ENCODE measurements around the gene GNAS-AS1. TPM values are rescaled to one million over a fixed set of nuclear protein-coding genes. Genes with fewer than 3 reads are reported as not detected.
A peak's percentile ranks its signal among the peaks of the same experiment; 100 is the strongest.

Gene GNAS-AS1
- 1.0 TPM for polyA plus RNA-seq (ENCODE audit: insufficient read length)
- long read RNA-seq, donor 1, partial matches to known transcripts, result 4,615 of 4,826 reads
- long read RNA-seq, donor 1, other reads (novel, unspliced or antisense), result 211 of 4,826 reads
- long read RNA-seq, donor 2, result 0 reads
- long read RNA-seq, donor 3, partial matches to known transcripts, result 3,213 of 3,317 reads
- long read RNA-seq, donor 3, other reads (novel, unspliced or antisense), result 104 of 3,317 reads
- long read RNA-seq, donor 4, result 0 reads
- long read RNA-seq, donor 5, result 0 reads
- long read RNA-seq, donor 6, result 0 reads
- long read RNA-seq, donor 7, result 0 reads
- long read RNA-seq, donor 8, partial matches to known transcripts, result 1,435 of 1,490 reads
- long read RNA-seq, donor 8, other reads (novel, unspliced or antisense), result 55 of 1,490 reads

- peak; percentile 85 for DNase-seq
Measured at GRCh38 chr20:58850693-58851174, at the start of gene GNAS-AS1. Gene GNAS-AS1, minus strand, starts transcription at chr20:58850902.

- DNase-seq, result no peak
Measured at GRCh38 chr20:58900397-58900796, 49.7 kb upstream of the GNAS-AS1 start.

GRCh38 chr20:58899512-58899911, 48.8 kb upstream of the GNAS-AS1 start:
- no peak for DNase-seq

- DNase-seq, result no peak
Measured at GRCh38 chr20:58898629-58899408, 48.1 kb upstream of the GNAS-AS1 start.

GRCh38 chr20:58897488-58897887, 46.8 kb upstream of the GNAS-AS1 start:
- DNase-seq, result no peak

GRCh38 chr20:58896820-58897219, 46.1 kb upstream of the GNAS-AS1 start:
- no peak for DNase-seq

- no peak for DNase-seq
Measured at GRCh38 chr20:58895448-58896180, 44.9 kb upstream of the GNAS-AS1 start.

- no peak for DNase-seq
Measured at GRCh38 chr20:58894652-58895447, 44.1 kb upstream of the GNAS-AS1 start.

- DNase-seq, result no peak
Measured at GRCh38 chr20:58893355-58894120, 42.8 kb upstream of the GNAS-AS1 start.

GRCh38 chr20:58892932-58893224, 42.2 kb upstream of the GNAS-AS1 start:
- DNase-seq, result no peak

- peak; percentile 74 for DNase-seq
Measured at GRCh38 chr20:58892141-58892931, 41.6 kb upstream of the GNAS-AS1 start.

GRCh38 chr20:58891718-58892140, 41.0 kb upstream of the GNAS-AS1 start:
- no peak for DNase-seq

GRCh38 chr20:58891086-58891717, 40.5 kb upstream of the GNAS-AS1 start:
- peak; percentile 78 for DNase-seq

GRCh38 chr20:58890518-58891085, 39.9 kb upstream of the GNAS-AS1 start:
- peak; percentile 91 for DNase-seq

GRCh38 chr20:58889798-58890517, 39.3 kb upstream of the GNAS-AS1 start:
- no peak for DNase-seq

- no peak for DNase-seq
Measured at GRCh38 chr20:58889334-58889760, 38.6 kb upstream of the GNAS-AS1 start.

- peak; percentile 71 for DNase-seq
Measured at GRCh38 chr20:58888521-58889333, 38.0 kb upstream of the GNAS-AS1 start.

- DNase-seq, result no peak
Measured at GRCh38 chr20:58888103-58888502, 37.4 kb upstream of the GNAS-AS1 start.
